GM23338 (cell line): ENCODE results near the gene MAPK1. TPM values are rescaled to one million over a fixed set of nuclear protein-coding genes. Genes with fewer than 3 reads are reported as not detected.

Experiments used
- ATAC-seq: fragments of 200-7000 bp; cut with Tn5 transposase; 3 replicates; pipeline ENCODE4 v1.9.1; 2020
- DNase-seq: peaks from one replicate; pipeline ENCODE4 v3.0.0-alpha.2; 2015; ENCODE audit warnings: low spot score
- H2AFZ ChIP-seq: fragments of 200-600 bp; sonication (generic); 2 replicates; pipeline ENCODE4 v1.8.0; 2016; ENCODE audit warnings: antibody characterized with exemption, mild to moderate bottlenecking, moderate library complexity
- H3F3A ChIP-seq: fragments of 200-600 bp; sonication (generic); replicated peaks from 2 replicates; pipeline ENCODE4 v1.8.0; 2017; ENCODE audit warnings: antibody characterized with exemption, mixed run types, low read depth
- H3K27ac ChIP-seq: fragments of 200-600 bp; sonication (generic); 2 replicates; pipeline ENCODE4 v1.6.1; 2016; ENCODE audit warnings: low read depth
- H3K27me3 ChIP-seq: fragments of 200-600 bp; sonication (generic); 2 replicates; pipeline ENCODE4 v1.8.0; 2016; ENCODE audit warnings: mild to moderate bottlenecking, mixed run types, moderate library complexity; ENCODE audit not compliant: insufficient read depth
- H3K36me3 ChIP-seq: fragments of 200-600 bp; sonication (generic); 2 replicates; pipeline ENCODE4 v1.8.0; 2016; ENCODE audit warnings: mild to moderate bottlenecking; ENCODE audit not compliant: insufficient read depth
- H3K4me1 ChIP-seq: fragments of 200-600 bp; sonication (generic); 2 replicates; pipeline ENCODE4 v1.8.0; 2016; ENCODE audit warnings: mild to moderate bottlenecking, moderate library complexity; ENCODE audit not compliant: insufficient read depth
- H3K4me2 ChIP-seq: fragments of 200-600 bp; sonication (generic); 2 replicates; pipeline ENCODE4 v1.7.1; 2017; ENCODE audit warnings: mixed run types
- H3K4me3 ChIP-seq: fragments of 200-600 bp; sonication (generic); 2 replicates; pipeline ENCODE4 v1.6.1; 2016; ENCODE audit warnings: mixed run types
- H3K79me2 ChIP-seq: fragments of 200-600 bp; sonication (generic); replicated peaks from 2 replicates; pipeline ENCODE4 v1.8.0; 2017; ENCODE audit warnings: mild to moderate bottlenecking; ENCODE audit not compliant: insufficient read depth
- H3K9me2 ChIP-seq: fragments of 200-600 bp; sonication (generic); 2 replicates; pipeline ENCODE4 v1.8.0; 2017; ENCODE audit not compliant: insufficient read depth
- H4K20me1 ChIP-seq: fragments of 200-600 bp; sonication (generic); replicated peaks from 2 replicates; pipeline ENCODE4 v1.8.0; 2017; ENCODE audit warnings: mild to moderate bottlenecking; ENCODE audit not compliant: insufficient read depth
- H3K27ac Mint-ChIP-seq: 2 replicates; pipeline ENCODE4 v1.8.0; 2020; ENCODE audit warnings: inconsistent platforms, mild to moderate bottlenecking, moderate library complexity, mixed read lengths
- H3K27me3 Mint-ChIP-seq: 3 replicates; pipeline ENCODE4 v1.8.0; 2022; ENCODE audit warnings: low read depth, mild to moderate bottlenecking, moderate library complexity, mixed read lengths, inconsistent platforms; ENCODE audit not compliant: insufficient read depth, poor library complexity
- H3K36me3 Mint-ChIP-seq: 3 replicates; pipeline ENCODE4 v1.8.0; 2021; ENCODE audit warnings: low read depth, mild to moderate bottlenecking, inconsistent platforms, moderate library complexity, mixed read lengths
- H3K4me1 Mint-ChIP-seq: 3 replicates; pipeline ENCODE4 v1.8.0; 2020; ENCODE audit warnings: mild to moderate bottlenecking, inconsistent platforms, mixed read lengths
- H3K4me3 Mint-ChIP-seq: 3 replicates; pipeline ENCODE4 v1.8.0; 2021; ENCODE audit warnings: moderate library complexity, mild to moderate bottlenecking, inconsistent platforms, mixed read lengths
- H3K9me3 Mint-ChIP-seq: 3 replicates; pipeline ENCODE4 v1.8.0; 2020; ENCODE audit warnings: moderate library complexity, mild to moderate bottlenecking, inconsistent platforms, mixed read lengths
- CREB1 ChIP-seq: fragments of 250-450 bp; sonication (Bioruptor Pico); IDR thresholded peaks from 2 replicates; pipeline ENCODE4 v1.5.0; 2020; ENCODE audit warnings: low read depth, mild to moderate bottlenecking, moderate library complexity
- CTCF ChIP-seq, 2 experiments: fragments of 200-600 bp in 1 of 2; sonication (generic) in 1 of 2; conservative IDR thresholded peaks; 2 replicates each; pipeline versions ENCODE4 v1.5.1 to v1.6.1; 2016 to 2017; ENCODE audit warnings: antibody characterized with exemption in 2 of 2, low read depth in 2 of 2, mild to moderate bottlenecking in 2 of 2, moderate library complexity in 1 of 2
- EZH2phosphoT487 ChIP-seq: fragments of 200-600 bp; sonication (generic); IDR thresholded peaks from one replicate; pipeline ENCODE4 v1.8.1; 2018; ENCODE audit warnings: antibody characterized with exemption; ENCODE audit not compliant: unreplicated experiment
- JUNB ChIP-seq: IDR thresholded peaks from one replicate; pipeline ENCODE4 v1.6.1; 2016; ENCODE audit warnings: antibody characterized with exemption; ENCODE audit not compliant: unreplicated experiment
- NANOG ChIP-seq: IDR thresholded peaks from 2 replicates; pipeline ENCODE4 v1.6.1; 2016; ENCODE audit warnings: antibody characterized with exemption, borderline replicate concordance
- ZNF114 ChIP-seq: fragments of 250-450 bp; sonication (Bioruptor Pico); IDR thresholded peaks from 2 replicates; pipeline ENCODE4 v1.5.0; 2020; ENCODE audit warnings: mild to moderate bottlenecking, moderate library complexity
- ZNF331 ChIP-seq: fragments of 250-450 bp; sonication (Bioruptor Pico); IDR thresholded peaks from 2 replicates; pipeline ENCODE4 v1.5.0; 2020; ENCODE audit warnings: low read depth, mild to moderate bottlenecking, moderate library complexity
- polyA plus RNA-seq: library from polyadenylated mRNA; unstranded; fragments of >200 nt; fragmentation: Nextera tagmentation; extraction: Ambion mirVana; gene quantifications from 2 replicates; pipeline ENCODE4 v1.2.1, GENCODE V29; 2016
- total RNA-seq: library from RNA; depleted of rRNA; stranded (reverse); fragments of >200 nt; shearing (Covaris generic); gene quantifications from 2 replicates; pipeline ENCODE4 v1.2.3, GENCODE V29; 2014
- TF ChIP-seq, protein P1 (sequence below): IDR thresholded peaks from one replicate; pipeline ENCODE4 v1.6.1; 2018; ENCODE audit warnings: antibody characterized with exemption; ENCODE audit not compliant: unreplicated experiment
- TF ChIP-seq, protein P2 (sequence below): IDR thresholded peaks from 2 replicates; pipeline ENCODE4 v1.6.1; 2016; ENCODE audit warnings: antibody characterized with exemption

The MAPK1 gene
- total and polyA plus RNA-seq, 2 experiments from 2014 or later = 17.4 to 77.5 TPM

GRCh38 chr22:21759093-21759492, 108.4 kb downstream of the MAPK1 start:
- 0 out of 2 replicates have a peak overlapping the region, but pooled peaks have one; percentile 19 for H3K27ac ChIP-seq
- no peaks in the 10 kb centered on the region for H3K9me2 ChIP-seq
- no peaks in the 10 kb centered on the region for H3K4me1 ChIP-seq
- Mint-ChIP-seq H3K4me3 (no peak overlapping the region; the same call in 2 of the 3 replicates), H3K9me3 (no peaks in the 10 kb centered on the region), H3K27me3 (peaks cover 16% of the 10 kb centered on the region), H3K27ac (no peak overlapping the region), H3K4me1 (peaks cover 8% of the 10 kb centered on the region; the same call in 2 of the 3 replicates), H3K36me3 (peaks cover 30% of the 10 kb centered on the region)
- no peak overlapping the region for H3K4me3 ChIP-seq
- no peak for DNase-seq
- no peaks in the 10 kb centered on the region; the same call in 1 of the 2 replicates for H3K79me2 ChIP-seq
- TF ChIP-seq EZH2phosphoT487 = no peak
- no peak for TF ChIP-seq CREB1
- TF ChIP-seq, protein P1, sequence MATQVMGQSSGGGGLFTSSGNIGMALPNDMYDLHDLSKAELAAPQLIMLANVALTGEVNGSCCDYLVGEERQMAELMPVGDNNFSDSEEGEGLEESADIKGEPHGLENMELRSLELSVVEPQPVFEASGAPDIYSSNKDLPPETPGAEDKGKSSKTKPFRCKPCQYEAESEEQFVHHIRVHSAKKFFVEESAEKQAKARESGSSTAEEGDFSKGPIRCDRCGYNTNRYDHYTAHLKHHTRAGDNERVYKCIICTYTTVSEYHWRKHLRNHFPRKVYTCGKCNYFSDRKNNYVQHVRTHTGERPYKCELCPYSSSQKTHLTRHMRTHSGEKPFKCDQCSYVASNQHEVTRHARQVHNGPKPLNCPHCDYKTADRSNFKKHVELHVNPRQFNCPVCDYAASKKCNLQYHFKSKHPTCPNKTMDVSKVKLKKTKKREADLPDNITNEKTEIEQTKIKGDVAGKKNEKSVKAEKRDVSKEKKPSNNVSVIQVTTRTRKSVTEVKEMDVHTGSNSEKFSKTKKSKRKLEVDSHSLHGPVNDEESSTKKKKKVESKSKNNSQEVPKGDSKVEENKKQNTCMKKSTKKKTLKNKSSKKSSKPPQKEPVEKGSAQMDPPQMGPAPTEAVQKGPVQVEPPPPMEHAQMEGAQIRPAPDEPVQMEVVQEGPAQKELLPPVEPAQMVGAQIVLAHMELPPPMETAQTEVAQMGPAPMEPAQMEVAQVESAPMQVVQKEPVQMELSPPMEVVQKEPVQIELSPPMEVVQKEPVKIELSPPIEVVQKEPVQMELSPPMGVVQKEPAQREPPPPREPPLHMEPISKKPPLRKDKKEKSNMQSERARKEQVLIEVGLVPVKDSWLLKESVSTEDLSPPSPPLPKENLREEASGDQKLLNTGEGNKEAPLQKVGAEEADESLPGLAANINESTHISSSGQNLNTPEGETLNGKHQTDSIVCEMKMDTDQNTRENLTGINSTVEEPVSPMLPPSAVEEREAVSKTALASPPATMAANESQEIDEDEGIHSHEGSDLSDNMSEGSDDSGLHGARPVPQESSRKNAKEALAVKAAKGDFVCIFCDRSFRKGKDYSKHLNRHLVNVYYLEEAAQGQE = no peak
- no peak for TF ChIP-seq NANOG
- TF ChIP-seq ZNF331 (CRISPR knock-in tag) = no peak
- no peak for TF ChIP-seq ZNF114 (CRISPR knock-in tag)
- TF ChIP-seq JUNB = no peak
- TF ChIP-seq, protein P2, sequence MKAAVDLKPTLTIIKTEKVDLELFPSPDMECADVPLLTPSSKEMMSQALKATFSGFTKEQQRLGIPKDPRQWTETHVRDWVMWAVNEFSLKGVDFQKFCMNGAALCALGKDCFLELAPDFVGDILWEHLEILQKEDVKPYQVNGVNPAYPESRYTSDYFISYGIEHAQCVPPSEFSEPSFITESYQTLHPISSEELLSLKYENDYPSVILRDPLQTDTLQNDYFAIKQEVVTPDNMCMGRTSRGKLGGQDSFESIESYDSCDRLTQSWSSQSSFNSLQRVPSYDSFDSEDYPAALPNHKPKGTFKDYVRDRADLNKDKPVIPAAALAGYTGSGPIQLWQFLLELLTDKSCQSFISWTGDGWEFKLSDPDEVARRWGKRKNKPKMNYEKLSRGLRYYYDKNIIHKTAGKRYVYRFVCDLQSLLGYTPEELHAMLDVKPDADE = no peak
- no peak for TF ChIP-seq CTCF (conservative IDR thresholded peaks at IDR 0.05; ENCODE audit: low read depth in 2 of 2)
- peaks cover 17% of the 10 kb centered on the region; the same call in 1 of the 2 replicates for H4K20me1 ChIP-seq
- H2AFZ ChIP-seq = no peak overlapping the region
- H3K4me2 ChIP-seq = no peak overlapping the region
- H3K27me3 ChIP-seq = no peaks in the 10 kb centered on the region
- peaks cover 6% of the 10 kb centered on the region; the same call in 1 of the 2 replicates for H3F3A ChIP-seq
- peaks cover 20% of the 10 kb centered on the region for H3K36me3 ChIP-seq
- ATAC-seq = no peak; the same call in 2 of the 3 replicates
